ENCODE results near the gene ENPP7.

ENPP7 gene

GRCh38 chr17:79784353-79785016 is 53.7 kb downstream of the ENPP7 start:
- no peak for DNase-seq (ENCODE audit: low read depth)
- TF ChIP-seq MYC (IDR thresholded peaks at IDR 0.05; ENCODE audit: low read depth, low read length): no peak
- no peak for TF ChIP-seq POLR2A (IDR thresholded peaks at IDR 0.05; ENCODE audit: extremely low read depth, insufficient read length)
- no peak for TF ChIP-seq MAX (IDR thresholded peaks at IDR 0.05; ENCODE audit: low read depth, low read length)
- no peak for TF ChIP-seq CTCF (IDR thresholded peaks at IDR 0.05; ENCODE audit: low read depth, low read length)
- H3K4me3 ChIP-seq (ENCODE audit: low read depth, low read length): no peak overlapping the region

GRCh38 chr17:79785017-79785899 is 54.5 kb downstream of the ENPP7 start:
- DNase-seq (ENCODE audit: low read depth): no peak
- no peak for TF ChIP-seq POLR2A (IDR thresholded peaks at IDR 0.05; ENCODE audit: extremely low read depth, insufficient read length)
- no peak for TF ChIP-seq MYC (IDR thresholded peaks at IDR 0.05; ENCODE audit: low read depth, low read length)
- TF ChIP-seq MAX (IDR thresholded peaks at IDR 0.05; ENCODE audit: low read depth, low read length): no peak
- no peak for TF ChIP-seq CTCF (IDR thresholded peaks at IDR 0.05; ENCODE audit: low read depth, low read length)
- H3K4me3 ChIP-seq (ENCODE audit: low read depth, low read length): no peak overlapping the region

GRCh38 chr17:79785900-79786810 is 55.4 kb downstream of the ENPP7 start:
- TF ChIP-seq CTCF (IDR thresholded peaks at IDR 0.05; ENCODE audit: low read depth, low read length) (no peak), POLR2A (IDR thresholded peaks at IDR 0.05; ENCODE audit: extremely low read depth, insufficient read length) (no peak), MYC (IDR thresholded peaks at IDR 0.05; ENCODE audit: low read depth, low read length) (no peak), MAX (IDR thresholded peaks at IDR 0.05; ENCODE audit: low read depth, low read length) (no peak)
- no peak overlapping the region for H3K4me3 ChIP-seq (ENCODE audit: low read depth, low read length)
- DNase-seq (ENCODE audit: low read depth): no peak

GRCh38 chr17:79786930-79787643 is 56.3 kb downstream of the ENPP7 start:
- H3K4me3 ChIP-seq (ENCODE audit: low read depth, low read length): no peak overlapping the region
- no peak for DNase-seq (ENCODE audit: low read depth)
- TF ChIP-seq POLR2A (IDR thresholded peaks at IDR 0.05; ENCODE audit: extremely low read depth, insufficient read length) (no peak), MAX (IDR thresholded peaks at IDR 0.05; ENCODE audit: low read depth, low read length) (no peak), CTCF (IDR thresholded peaks at IDR 0.05; ENCODE audit: low read depth, low read length) (no peak), MYC (IDR thresholded peaks at IDR 0.05; ENCODE audit: low read depth, low read length) (no peak)

- TF ChIP-seq POLR2A (IDR thresholded peaks at IDR 0.05; ENCODE audit: extremely low read depth, insufficient read length) (no peak), MYC (IDR thresholded peaks at IDR 0.05; ENCODE audit: low read depth, low read length) (no peak), CTCF (IDR thresholded peaks at IDR 0.05; ENCODE audit: low read depth, low read length) (no peak), MAX (IDR thresholded peaks at IDR 0.05; ENCODE audit: low read depth, low read length) (no peak)
- no peak overlapping the region for H3K4me3 ChIP-seq (ENCODE audit: low read depth, low read length)
- no peak for DNase-seq (ENCODE audit: low read depth)
Observed at GRCh38 chr17:79788455-79788854, 57.7 kb downstream of the ENPP7 start.

Data from NB4 (cell line).